OCI-LY1 (cell line): ENCODE data around the gene SLC4A7.

Experiments
- CTCF ChIP-seq: fragments of 200-600 bp; sonication (generic), shearing (Covaris generic); IDR thresholded peaks from 2 replicates; pipeline ENCODE4 v1.5.1; 2017; ENCODE audit warnings: mild to moderate bottlenecking, antibody characterized with exemption, low read length, moderate library complexity, mixed read lengths
- EZH2 ChIP-seq: fragments of 200-600 bp; sonication (generic), shearing (Covaris generic); IDR thresholded peaks from 2 replicates; pipeline ENCODE4 v1.8.0; 2017; ENCODE audit warnings: borderline replicate concordance, mixed run types, mild to moderate bottlenecking, antibody characterized with exemption, low read length, moderate library complexity, mixed read lengths

- TF ChIP-seq EZH2 = no peak
- TF ChIP-seq CTCF = no peak
These were observed 161.1 kb downstream of the SLC4A7 start for GRCh38 chr3:27323087-27323570.
